Mesendoderm (in vitro differentiated cells): Measurements from ENCODE around the gene PPP1CA.

ENCODE experiments used
- DNase-seq: peaks from one replicate; pipeline ENCODE4 v3.0.0; 2013
- H2AK5ac ChIP-seq: 2 replicates; pipeline ENCODE4 v1.6.1; 2013; ENCODE audit warnings: low read length, inconsistent platforms
- H2BK120ac ChIP-seq: 2 replicates; pipeline ENCODE4 v1.6.1; 2013; ENCODE audit warnings: low read depth, mild to moderate bottlenecking, low read length, moderate library complexity, mixed read lengths
- H2BK15ac ChIP-seq: replicated peaks from 2 replicates; pipeline ENCODE4 v1.6.1; 2013; ENCODE audit warnings: low read depth, mild to moderate bottlenecking, moderate library complexity
- H2BK5ac ChIP-seq: 2 replicates; pipeline ENCODE4 v1.6.1; 2013; ENCODE audit warnings: low read length, inconsistent platforms
- H3K18ac ChIP-seq: 2 replicates; pipeline ENCODE4 v1.6.1; 2013; ENCODE audit warnings: mild to moderate bottlenecking, low read length, mixed read lengths
- H3K23ac ChIP-seq: one replicate; pipeline ENCODE4 v1.6.1; 2013; ENCODE audit warnings: low read length
- H3K27ac ChIP-seq: 2 replicates; pipeline ENCODE4 v1.5.1; 2013; ENCODE audit warnings: low read depth, mild to moderate bottlenecking, inconsistent platforms, low read length, moderate library complexity
- H3K27me3 ChIP-seq: 2 replicates; pipeline ENCODE4 v1.6.1; 2013; ENCODE audit warnings: low read length, control low read depth, mild to moderate bottlenecking, inconsistent platforms; ENCODE audit not compliant: insufficient read depth, poor library complexity
- H3K36me3 ChIP-seq: 2 replicates; pipeline ENCODE4 v1.6.1; 2013; ENCODE audit warnings: low read length, inconsistent platforms; ENCODE audit not compliant: control insufficient read depth, insufficient read depth
- H3K4ac ChIP-seq: one replicate; pipeline ENCODE4 v1.6.1; 2013; ENCODE audit warnings: low read depth, mild to moderate bottlenecking, low read length, moderate library complexity
- H3K4me1 ChIP-seq: 2 replicates; pipeline ENCODE4 v1.6.1; 2013; ENCODE audit warnings: low read depth, low read length, inconsistent platforms; ENCODE audit not compliant: control insufficient read depth
- H3K4me2 ChIP-seq: 2 replicates; pipeline ENCODE4 v1.6.1; 2013; ENCODE audit warnings: low read length
- H3K4me3 ChIP-seq: 2 replicates; pipeline ENCODE4 v1.5.1; 2013; ENCODE audit warnings: mild to moderate bottlenecking, low read length
- H3K56ac ChIP-seq: one replicate; pipeline ENCODE4 v1.6.1; 2013; ENCODE audit warnings: low read length
- H3K79me1 ChIP-seq: 2 replicates; pipeline ENCODE4 v1.6.1; 2013; ENCODE audit warnings: low read length, inconsistent platforms
- H3K79me2 ChIP-seq: 2 replicates; pipeline ENCODE4 v1.6.1; 2013; ENCODE audit warnings: mild to moderate bottlenecking, low read length; ENCODE audit not compliant: control insufficient read depth, insufficient read depth
- H3K9ac ChIP-seq: 2 replicates; pipeline ENCODE4 v1.6.1; 2013; ENCODE audit warnings: low read length, inconsistent platforms
- H4K5ac ChIP-seq: one replicate; pipeline ENCODE4 v1.6.1; 2013; ENCODE audit warnings: low read length
- H4K8ac ChIP-seq: one replicate; pipeline ENCODE4 v1.6.1; 2013; ENCODE audit warnings: low read depth, mild to moderate bottlenecking, control low read depth, low read length, moderate library complexity
- WGBS: extraction: QIAGEN DNeasy Blood & Tissue Kit; methylation state at CpG from one replicate; pipeline ENCODE4 v1.1.7; 2013; ENCODE audit warnings: low lambda C conversion rate, missing lambda C conversion rate; ENCODE audit not compliant: insufficient coverage; ENCODE audit errors: extremely low coverage; 5-methylcytosine and 5-hydroxymethylcytosine counted together

PPP1CA gene

GRCh38 chr11:67374571-67375281, 26.9 kb downstream of the PPP1CA start:
- peaks cover 19% of the 10 kb centered on the region for H3K4me1 ChIP-seq
- no peak for DNase-seq
- no peaks in the 10 kb centered on the region for H3K79me2 ChIP-seq
- peak overlapping the region; percentile 41 for H2AK5ac ChIP-seq
- no peak overlapping the region for H4K8ac ChIP-seq
- no CpG with 5 or more reads among the region's 9 CpGs for WGBS
- no peaks in the 10 kb centered on the region for H3K27me3 ChIP-seq
- no peak overlapping the region for H2BK15ac ChIP-seq
- H3K27ac ChIP-seq, result peak overlapping the region; percentile 94
- peak overlapping the region; percentile 14 for H2BK120ac ChIP-seq
- no peaks in the 10 kb centered on the region for H3K36me3 ChIP-seq
- H3K79me1 ChIP-seq, result no peaks in the 10 kb centered on the region
- no peak overlapping the region for H4K5ac ChIP-seq
- H2BK5ac ChIP-seq, result peak overlapping the region; percentile 27
- peak overlapping the region; percentile 97 for H3K18ac ChIP-seq
- peak overlapping the region; percentile 33 for H3K4me2 ChIP-seq
- H3K23ac ChIP-seq, result no peak overlapping the region
- peak overlapping the region; percentile 89 for H3K9ac ChIP-seq
- H3K4ac ChIP-seq, result peak overlapping the region; percentile 89
- no peak overlapping the region for H3K4me3 ChIP-seq
- H3K56ac ChIP-seq, result peak overlapping the region; percentile 91

- no CpG with 5 or more reads among the region's 40 CpGs for WGBS
Measured at GRCh38 chr11:67373648-67374570, 27.7 kb downstream of the PPP1CA start.

GRCh38 chr11:67372993-67373647, 28.5 kb downstream of the PPP1CA start, which contains the start of gene CLCF1:
Gene CLCF1 (minus strand): TSS chr11:67373598. CDS start chr11:67373539, 59 bp downstream.
- Histone ChIP-seq H3K4me2 (peak within 1 kb of the TSS; percentile 47), H3K36me3 (no peaks in the 10 kb centered on the region), H3K4me3 (peak within 1 kb of the TSS; percentile 43), H3K79me1 (no peaks in the 10 kb centered on the region), H3K18ac (peak within 1 kb of the TSS; percentile 97), H3K79me2 (no peaks in the 10 kb centered on the region), H3K56ac (peak within 1 kb of the TSS; percentile 91), H3K23ac (no peak within 1 kb of the TSS), H4K5ac (no peak within 1 kb of the TSS), H2BK120ac (peak within 1 kb of the TSS; percentile 82), H3K27ac (peak within 1 kb of the TSS; percentile 94), H2AK5ac (peak within 1 kb of the TSS; percentile 41), H4K8ac (peak within 1 kb of the TSS; percentile 69), H3K27me3 (no peaks in the 10 kb centered on the region), H3K4me1 (peaks cover 19% of the 10 kb centered on the region), H2BK5ac (peak within 1 kb of the TSS; percentile 27), H3K9ac (peak within 1 kb of the TSS; percentile 89), H3K4ac (peak within 1 kb of the TSS; percentile 98), H2BK15ac (no peak within 1 kb of the TSS)
- WGBS, result no CpG with 5 or more reads among the region's 76 CpGs
- DNase-seq, result peak; percentile 77

More at GRCh38 chr11:67373648-67374570, 27.7 kb downstream of the PPP1CA start:
- no peaks in the 10 kb centered on the region for H3K36me3 ChIP-seq
- H3K4me2 ChIP-seq, result peak overlapping the region; percentile 47
- H3K4me3 ChIP-seq, result peak overlapping the region; percentile 40
- H2BK120ac ChIP-seq, result peak overlapping the region; percentile 82
- no peak overlapping the region for H3K23ac ChIP-seq
- H3K18ac ChIP-seq, result peak overlapping the region; percentile 97
- H2BK5ac ChIP-seq, result peak overlapping the region; percentile 27
- no peaks in the 10 kb centered on the region for H3K79me2 ChIP-seq
- H3K4me1 ChIP-seq, result peaks cover 19% of the 10 kb centered on the region
- H3K56ac ChIP-seq, result peak overlapping the region; percentile 91
- H2AK5ac ChIP-seq, result no peak overlapping the region
- peak overlapping the region; percentile 94 for H3K27ac ChIP-seq
- no peaks in the 10 kb centered on the region for H3K27me3 ChIP-seq
- H3K79me1 ChIP-seq, result no peaks in the 10 kb centered on the region
- no peak overlapping the region for H2BK15ac ChIP-seq
- H4K8ac ChIP-seq, result no peak overlapping the region
- peak overlapping the region; percentile 89 for H3K9ac ChIP-seq
- H3K4ac ChIP-seq, result peak overlapping the region; percentile 98
- H4K5ac ChIP-seq, result no peak overlapping the region
- DNase-seq, result peak; percentile 97

- Histone ChIP-seq H2BK120ac (no peak overlapping the region), H2BK5ac (no peak overlapping the region), H3K4me2 (peak overlapping the region; percentile 87), H2BK15ac (no peak overlapping the region), H3K4me1 (peaks cover 19% of the 10 kb centered on the region), H2AK5ac (no peak overlapping the region), H3K36me3 (no peaks in the 10 kb centered on the region), H3K27me3 (no peaks in the 10 kb centered on the region), H4K8ac (peak overlapping the region; percentile 69), H3K56ac (peak overlapping the region; percentile 91), H3K27ac (peak overlapping the region; percentile 94), H3K18ac (peak overlapping the region; percentile 97), H3K4me3 (peak overlapping the region; percentile 43), H4K5ac (no peak overlapping the region), H3K79me2 (no peaks in the 10 kb centered on the region), H3K4ac (peak overlapping the region; percentile 98), H3K23ac (no peak overlapping the region), H3K9ac (peak overlapping the region; percentile 89), H3K79me1 (no peaks in the 10 kb centered on the region)
- no CpG with 5 or more reads among the region's 78 CpGs for WGBS
- DNase-seq, result no peak
Measured at GRCh38 chr11:67372321-67372992, 29.2 kb downstream of the PPP1CA start.

- Histone ChIP-seq H3K36me3 (no peaks in the 10 kb centered on the region), H3K4me1 (peaks cover 19% of the 10 kb centered on the region), H2AK5ac (peak overlapping the region; percentile 35), H3K4ac (peak overlapping the region; percentile 65), H3K27me3 (no peaks in the 10 kb centered on the region), H4K5ac (no peak overlapping the region), H2BK15ac (no peak overlapping the region), H3K18ac (peak overlapping the region; percentile 77), H3K23ac (peak overlapping the region; percentile 48), H2BK5ac (no peak overlapping the region), H3K27ac (peak overlapping the region; percentile 0), H4K8ac (no peak overlapping the region), H3K56ac (peak overlapping the region; percentile 81), H3K4me2 (peak overlapping the region; percentile 87), H3K79me2 (no peaks in the 10 kb centered on the region), H3K4me3 (peak overlapping the region; percentile 19), H3K9ac (peak overlapping the region; percentile 57), H2BK120ac (no peak overlapping the region), H3K79me1 (no peaks in the 10 kb centered on the region)
- no peak for DNase-seq
- whole genome bisulfite sequencing, result no CpG with 5 or more reads among the region's 16 CpGs
Measured at GRCh38 chr11:67371911-67372320, 29.7 kb downstream of the PPP1CA start.
